ENCODE data around the gene KCNJ12.
"Not testable (repeated sequence)": the region's sequence is repeated elsewhere in the genome, so short reads cannot be mapped to it uniquely, and the experiment has no call there.

The KCNJ12 gene

DNA sequence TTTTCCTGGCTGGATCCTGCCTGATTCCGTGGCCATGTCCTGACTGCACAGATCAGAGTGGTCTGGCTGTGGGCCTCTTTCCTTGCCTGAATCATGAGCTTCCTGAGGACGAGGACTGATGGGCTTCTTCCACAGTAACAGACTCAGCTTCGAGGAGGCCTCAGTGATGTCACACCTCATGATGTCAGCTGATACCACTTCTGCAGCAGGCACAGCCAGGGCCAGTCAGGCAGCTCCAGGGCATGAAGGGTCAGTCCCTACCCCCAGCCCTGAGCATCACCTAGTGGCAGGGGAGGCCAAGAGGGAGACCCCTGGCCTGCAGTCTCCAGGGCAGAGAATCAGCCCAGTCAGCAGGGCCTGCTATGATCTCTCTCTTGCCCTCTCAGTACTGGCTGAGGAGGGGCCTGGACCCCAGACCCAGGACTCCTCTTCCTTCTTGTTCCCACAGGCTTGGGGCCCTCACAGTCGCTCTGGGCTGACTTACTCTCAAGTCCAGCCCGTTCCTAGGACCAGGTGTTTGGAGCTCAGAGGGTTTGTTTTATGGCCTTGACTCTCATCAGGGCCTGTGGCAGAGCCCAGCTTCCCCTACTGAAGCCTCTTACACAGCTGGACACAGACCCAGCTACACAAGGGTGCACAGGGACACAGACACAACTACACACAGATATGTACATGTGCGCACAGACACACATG lies 26.7 kb upstream of the KCNJ12 start:
- DNase-seq = not testable (repeated sequence)

DNA sequence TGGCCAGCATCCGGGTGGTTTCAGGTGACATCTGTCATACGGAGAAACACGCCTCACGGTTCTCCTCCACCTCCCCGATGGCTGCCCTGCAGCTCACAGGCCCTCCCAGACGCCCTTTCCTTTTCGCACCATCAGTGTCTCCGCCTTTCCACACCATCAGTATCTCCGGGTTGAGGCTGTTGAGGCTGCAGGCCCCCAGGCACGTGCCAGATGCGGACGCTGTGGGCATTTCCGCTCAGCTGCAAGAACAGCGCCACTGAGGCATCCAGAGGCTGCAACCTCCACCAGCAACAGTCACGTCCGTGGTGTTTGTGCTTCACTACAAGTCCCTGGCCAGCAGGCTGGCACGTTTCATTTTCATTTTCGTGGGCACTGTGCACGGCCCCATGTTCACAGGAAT lies 25.7 kb upstream of the KCNJ12 start:
- DNase-seq = not testable (repeated sequence)

DNA sequence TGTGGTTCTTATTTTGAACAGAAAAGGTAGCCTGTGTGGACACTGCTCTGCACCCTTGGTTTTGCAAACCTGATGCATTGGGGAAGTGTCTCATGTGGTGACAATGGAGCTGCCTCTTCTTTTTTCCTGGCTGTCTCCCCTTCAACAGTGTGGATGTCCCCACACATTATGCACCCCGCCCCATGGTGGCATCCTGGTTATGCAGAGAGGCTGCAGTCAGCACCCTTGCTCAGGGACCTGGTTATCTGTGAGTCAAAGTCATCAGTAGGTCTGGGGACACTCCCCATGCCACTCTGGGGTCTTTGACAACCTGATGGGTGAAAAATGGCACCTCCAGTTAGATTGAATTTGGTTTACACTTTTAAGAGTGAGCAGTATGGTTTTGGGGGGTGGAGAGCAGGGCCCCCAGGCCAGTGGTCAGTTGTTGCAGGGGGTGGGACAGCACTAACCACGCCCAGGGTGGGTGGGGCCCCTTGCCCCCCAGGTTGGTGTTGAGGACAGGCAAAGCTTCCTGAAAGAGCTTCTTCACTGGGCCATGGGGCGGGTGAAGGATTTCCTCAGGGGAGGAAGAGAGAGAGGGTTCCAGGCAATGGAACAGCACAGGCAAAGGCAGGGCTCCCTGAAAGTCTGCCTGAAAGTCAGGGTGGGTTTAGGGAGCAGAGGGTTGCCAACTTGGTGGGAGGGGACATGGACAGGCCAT lies 24.6 kb upstream of the KCNJ12 start:
- no peak for DNase-seq

DNA sequence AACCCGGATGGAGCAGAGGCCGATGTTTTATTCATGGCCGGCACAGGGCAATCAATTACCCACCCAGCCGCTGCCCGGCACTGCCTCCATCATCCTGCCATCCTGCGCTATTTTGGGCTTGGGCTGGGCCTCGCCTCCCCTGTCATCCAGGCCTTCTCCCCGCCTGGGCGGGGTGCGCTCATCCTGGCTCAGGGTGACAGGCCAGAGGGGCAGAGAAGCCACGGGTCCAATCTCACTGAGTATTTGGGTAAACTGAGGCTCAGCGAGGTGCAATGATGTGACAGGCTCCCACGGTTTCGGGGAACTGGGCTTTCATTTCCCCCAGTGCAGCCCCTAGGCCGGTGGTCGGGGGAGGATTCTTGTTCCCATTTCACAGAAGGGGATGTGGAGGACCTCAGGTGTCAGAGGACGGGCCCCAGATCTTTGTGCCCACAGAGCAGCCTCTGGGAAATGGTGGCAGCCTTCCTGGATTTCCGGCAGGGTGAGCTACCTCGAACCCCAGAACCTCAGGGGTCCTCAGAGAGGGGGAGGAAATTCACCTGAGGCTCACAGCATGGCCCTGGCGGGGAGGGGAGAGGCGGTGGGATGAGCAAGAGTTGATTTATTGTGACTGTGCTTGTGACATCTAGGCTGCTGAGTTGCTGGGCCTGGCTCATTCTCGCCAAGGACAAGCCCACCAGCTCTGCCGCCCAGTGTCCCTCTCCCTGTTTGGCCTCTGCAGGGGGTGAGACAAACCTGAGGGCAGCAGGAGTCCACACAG lies 23.8 kb upstream of the KCNJ12 start:
- no peak for DNase-seq

DNA sequence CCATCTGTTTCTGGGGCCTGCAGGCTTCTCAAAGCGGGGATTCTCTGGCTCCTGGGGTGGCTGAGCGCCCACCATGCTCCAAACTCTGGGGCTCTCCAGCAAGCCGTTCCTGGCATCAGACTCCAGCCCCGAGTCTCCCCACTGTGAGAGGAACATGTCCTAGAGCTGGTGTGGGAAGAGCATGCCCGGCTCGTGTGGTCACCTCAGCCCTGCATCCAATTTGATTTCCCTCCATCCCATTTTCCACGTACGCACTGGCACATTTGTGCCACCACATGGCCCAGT lies 23.2 kb upstream of the KCNJ12 start:
- DNase-seq = no peak

DNA sequence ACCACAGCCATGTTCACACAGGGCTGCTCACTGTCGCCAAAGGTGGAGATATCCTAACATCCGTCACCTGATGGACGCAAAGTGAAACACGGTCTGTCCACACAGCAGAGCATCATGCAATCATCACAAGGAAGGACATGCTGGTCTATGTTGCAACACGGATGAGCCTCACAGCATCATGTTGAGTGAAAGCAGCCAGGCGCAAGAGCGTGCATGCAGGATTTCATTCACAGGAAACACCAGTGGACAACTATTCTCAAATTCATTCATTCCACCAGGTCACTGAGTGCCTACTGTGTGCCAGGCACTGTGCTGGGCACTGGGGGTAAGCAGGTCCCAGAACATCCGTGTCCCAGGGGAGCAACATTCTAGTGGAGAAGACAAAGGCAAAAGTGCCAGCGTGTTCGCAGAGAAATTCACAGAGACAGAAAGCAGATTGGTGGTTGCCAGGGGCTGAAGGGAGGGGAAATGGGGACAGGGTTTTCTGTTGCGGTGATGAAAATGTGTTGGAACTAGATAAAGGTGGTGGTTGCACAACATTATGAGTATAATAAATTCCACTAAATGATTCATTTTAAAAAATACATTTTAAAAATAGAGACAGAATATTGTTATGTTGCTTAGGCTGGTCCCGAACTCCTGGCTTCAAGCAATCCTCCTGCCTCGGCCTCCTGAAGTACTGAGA lies 22.7 kb upstream of the KCNJ12 start:
- no peak for DNase-seq

DNA sequence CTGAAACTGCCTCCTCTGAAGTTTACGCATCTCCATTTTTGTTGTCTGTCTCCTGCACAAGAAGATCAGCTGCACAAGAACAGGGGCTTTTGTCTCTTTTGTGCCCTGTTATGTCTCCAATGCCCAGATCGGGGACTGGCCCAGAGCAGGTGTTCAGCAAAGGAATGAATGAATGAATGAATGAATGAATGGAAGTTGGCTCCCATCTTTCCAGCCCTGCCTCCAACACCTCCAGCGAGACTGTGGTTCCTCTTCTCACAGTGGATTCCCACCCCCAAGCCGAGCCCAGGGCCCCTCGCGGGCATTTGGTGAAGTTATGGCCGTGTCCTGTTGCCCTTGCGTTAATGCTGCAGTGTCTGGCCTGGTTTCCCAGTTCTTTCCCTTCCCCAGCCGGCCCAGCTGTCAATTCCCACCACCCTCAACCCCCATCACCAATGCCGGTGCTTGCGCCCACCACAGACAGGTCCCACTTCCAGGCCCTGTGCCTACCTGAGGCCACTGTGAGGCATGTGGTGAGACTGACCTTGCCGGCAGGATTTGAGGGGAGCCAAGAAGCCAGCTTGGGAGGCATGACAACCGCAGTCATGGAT lies 21.3 kb upstream of the KCNJ12 start:
- DNase-seq = no peak

DNA sequence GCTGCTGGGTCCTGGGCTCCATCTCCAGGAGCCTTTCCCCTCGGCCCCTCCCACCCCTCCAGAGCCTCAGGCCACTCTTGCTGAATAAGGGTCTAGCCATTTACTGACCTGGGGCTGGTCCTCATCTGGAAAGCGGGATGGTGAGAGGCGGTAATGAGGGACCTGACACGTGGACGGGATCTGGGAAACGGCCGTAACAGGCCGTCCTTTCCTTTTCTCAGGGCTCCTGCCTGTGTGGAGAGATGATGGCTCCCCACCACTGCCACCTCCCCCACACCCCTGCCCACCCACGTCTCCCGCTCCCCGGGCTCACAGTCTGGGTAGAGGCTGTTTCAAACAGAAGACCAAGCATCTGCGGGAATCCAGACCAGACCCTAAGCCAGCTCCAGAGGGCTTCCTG lies 20.6 kb upstream of the KCNJ12 start:
- no peak for DNase-seq

DNA sequence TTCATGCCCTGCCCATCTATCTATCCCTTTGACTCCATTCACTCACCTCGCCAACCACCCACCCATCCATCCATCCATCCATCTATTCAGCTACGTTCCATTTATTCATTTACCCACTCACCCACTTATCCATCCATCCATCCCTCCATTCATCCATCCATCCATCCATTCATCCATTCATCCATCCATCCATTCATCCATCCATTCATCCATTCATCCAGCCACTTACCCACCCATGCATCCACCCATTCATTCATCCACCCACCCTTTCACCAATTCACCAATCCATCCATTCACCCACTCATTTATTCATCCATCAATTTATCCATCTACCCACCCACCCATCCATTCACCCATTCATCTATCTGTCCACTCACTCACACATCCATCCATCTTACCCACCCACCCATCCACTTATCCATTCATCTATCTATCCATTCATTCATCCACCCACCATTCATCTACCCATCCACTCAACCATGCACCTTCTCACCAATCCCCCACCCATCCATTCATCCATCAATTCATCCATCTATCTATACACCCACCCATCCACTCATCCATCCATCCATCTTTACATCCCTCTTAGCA lies 19.5 kb upstream of the KCNJ12 start:
- DNase-seq = no peak

DNA sequence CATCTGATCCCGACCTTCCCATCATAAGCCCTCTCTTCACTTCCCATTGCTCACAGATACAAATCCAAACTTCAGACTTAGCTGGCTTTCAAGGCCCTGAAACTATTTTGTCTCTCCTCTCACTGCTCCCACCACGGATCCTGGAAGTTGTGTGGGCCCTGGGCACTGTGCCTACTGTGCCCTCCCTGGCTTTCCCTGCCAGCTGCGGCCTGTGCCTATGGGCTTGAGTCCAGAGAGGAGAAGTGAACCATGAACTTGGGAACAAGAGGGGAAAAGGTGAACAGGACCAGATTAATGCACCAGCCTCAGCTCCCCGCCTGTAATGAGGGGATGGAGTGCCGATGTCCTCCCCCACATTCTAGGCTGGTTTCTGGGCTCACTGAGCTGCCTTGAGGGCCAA lies 18.9 kb upstream of the KCNJ12 start:
- DNase-seq = no peak

DNA sequence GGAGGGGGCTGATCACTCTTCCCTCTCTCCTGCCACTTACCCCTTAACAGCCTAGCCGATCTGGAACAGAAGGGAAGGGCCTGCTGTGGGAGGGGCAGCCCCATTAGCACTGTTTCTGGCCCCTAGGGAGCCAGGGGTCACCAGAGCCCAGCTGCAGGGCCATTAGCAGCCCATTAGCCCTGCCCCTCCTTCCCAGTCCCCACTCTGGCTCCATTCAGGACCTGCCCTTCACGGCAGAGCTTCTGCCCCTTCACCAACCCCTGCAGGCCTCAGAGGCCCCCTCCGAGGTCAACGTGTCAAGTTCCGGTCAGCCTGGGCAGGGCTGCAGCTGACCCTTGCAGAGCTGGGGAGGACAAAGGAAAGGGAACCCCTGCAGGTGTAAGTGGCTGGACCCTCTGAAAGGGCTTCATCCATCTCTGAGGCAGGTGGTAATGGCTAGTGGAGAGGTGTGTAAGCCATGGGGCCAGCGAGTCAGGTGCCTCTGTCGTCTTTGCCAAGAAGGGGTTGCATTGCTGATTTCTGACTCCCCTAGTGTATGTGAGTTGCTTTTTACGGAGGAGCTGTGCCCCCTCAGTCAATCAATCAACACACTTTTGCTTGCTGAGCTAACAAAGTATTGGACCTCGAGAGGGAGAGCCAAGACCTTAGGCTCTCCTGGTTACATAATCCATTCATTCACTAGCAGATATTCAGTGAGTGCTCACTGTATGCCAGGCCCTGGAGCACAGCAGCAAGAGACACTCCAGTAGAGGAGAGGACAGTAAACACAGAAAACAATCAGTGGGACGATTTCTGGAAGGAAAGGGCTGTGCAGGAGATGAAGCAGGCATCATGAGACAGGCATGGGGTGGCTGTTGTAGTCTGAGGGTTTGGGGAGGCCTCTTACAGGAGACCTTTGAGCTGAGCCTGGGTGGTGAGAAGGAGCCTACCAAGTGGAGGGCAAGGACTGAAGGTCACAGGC lies 18.2 kb upstream of the KCNJ12 start:
- DNase-seq = no peak

DNA sequence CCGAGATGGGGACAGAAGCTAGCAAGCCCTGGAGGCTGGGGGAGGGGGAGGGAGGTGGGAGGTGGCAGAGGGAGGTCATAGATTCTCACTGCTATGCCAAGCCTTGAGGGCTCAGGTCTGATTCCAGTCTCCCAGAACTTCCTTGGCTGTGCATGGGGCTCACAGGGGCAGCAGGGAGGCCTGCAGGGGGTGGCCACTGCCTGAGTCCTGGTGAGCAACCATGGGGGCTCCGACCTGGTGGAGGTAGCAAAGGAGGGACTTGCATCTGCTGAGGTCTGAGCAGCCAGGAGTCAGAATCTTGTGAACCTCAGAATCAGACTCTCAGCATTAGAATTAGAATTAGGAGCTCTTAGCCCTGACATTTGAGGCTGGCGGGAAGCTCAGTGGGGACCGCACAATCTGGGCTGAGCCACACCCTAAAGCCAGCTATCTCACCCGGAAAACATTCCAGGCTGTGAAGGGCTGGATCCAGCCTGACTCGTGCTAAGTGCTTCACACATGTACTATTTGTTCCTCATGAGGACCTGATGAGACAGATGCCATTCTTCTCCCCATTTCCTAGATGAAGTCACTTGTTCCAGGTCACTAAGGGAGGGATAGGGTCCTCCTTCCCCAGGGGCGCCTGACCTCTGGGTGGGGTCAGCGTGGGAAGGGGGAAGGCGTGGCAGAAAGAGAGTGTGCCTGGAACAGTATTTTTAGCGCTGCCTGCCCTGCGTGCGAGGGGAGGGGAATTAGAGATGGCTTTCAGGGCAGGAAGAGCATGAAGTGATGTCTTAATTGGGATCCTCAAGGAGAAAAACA lies 17.3 kb upstream of the KCNJ12 start:
- no peak for DNase-seq

DNA sequence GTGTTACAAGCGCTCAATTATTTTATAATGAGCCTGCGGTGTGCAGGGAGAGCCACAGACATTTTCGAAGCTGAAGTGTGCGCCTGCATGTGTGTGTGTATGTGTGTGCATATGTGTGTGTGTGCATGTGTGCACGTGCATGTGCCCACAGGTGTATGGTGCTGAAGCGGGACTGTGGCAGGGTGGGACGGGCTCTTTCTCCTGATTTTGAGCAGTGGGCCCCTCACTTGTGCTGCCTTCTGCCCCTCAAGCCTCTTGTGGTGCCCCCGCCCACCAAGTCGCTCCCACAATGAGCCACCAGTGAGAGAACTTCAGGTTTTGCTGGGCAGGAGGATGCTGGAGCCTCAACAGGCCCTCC lies 16.7 kb upstream of the KCNJ12 start:
- no peak for DNase-seq

DNA sequence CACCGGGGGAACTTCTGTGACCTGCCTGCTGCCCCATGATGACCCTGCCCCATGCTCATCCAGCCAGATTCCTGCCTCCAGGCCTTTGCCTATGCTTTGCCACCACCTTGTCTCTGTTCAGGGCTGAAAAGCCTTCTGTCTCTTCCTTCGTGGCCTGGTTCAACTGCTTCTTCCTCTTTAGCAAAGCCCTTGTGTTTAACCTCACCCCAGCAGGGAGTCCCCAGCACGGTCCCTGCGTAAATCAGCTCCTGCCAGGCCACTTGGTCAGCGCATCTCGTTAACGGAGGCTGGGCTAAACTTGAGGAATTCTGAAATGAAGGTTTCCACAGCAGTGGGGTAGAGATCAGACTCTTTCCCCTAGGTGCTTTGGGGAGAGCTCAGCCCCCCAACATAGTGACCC lies 16.1 kb upstream of the KCNJ12 start:
- DNase-seq = no peak

DNA sequence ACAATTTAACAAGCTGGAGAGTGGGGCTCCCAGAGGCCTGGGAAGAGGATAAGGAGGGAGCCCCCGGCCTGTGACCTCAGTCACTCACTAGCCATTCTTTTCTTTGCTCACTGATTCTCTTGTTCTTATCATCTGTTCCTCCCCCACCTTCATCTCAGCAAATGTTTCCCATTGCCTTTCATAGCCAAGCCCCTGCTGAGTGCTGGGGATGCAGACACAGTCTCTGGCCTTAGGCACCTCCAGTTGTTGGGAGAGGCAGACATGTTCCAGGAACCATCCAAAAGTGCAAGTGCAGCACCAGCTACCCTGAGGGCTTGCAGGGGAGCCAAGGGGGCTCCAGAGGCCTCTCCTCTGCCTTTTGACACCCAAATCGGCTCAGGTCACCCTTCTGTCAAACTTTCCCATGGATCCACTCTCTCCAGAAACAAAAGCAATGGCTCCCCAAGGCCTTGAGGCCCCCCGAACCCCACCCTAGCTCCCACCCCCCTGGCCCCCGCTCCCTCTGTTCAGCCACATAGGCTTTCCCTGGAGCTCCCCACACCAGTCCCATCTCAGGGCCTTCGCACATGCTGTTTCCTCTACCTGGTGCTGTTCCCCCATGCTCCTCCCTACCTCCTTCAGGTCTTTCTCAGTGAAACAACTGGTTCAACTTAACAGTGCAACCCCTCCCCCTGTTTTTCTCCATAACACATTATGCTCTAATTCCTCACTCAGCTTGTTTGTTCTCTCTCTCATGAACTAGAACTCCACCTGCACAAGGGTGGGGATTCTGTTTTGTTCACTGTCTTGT lies 14.9 kb upstream of the KCNJ12 start:
- DNase-seq = no peak

DNA sequence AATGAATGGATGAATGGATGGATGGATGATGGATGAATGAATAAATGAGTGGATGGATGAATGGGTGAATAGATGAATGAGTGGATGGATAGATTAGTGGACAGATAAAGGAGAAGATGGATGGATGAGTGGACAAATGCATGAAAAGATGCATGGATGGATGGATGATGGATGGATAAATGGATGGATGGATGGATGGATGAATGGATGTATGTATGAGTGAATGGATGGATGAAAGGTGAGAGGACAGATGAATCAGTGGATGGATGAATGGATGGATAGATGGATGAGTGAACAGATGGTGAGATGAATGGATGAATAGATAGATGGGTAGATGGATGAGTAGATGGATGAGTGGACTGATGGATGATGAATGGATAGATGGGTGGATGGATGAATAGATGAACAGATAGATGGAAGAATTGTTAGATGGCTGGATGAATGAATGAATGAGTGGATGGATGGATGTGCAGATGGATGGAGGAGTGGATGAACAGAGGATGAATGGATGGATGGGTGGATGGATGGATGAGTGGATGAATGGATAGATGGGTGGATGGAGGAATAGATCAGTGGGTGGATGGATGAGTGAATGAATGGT lies 13.7 kb upstream of the KCNJ12 start:
- no peak for DNase-seq

DNA sequence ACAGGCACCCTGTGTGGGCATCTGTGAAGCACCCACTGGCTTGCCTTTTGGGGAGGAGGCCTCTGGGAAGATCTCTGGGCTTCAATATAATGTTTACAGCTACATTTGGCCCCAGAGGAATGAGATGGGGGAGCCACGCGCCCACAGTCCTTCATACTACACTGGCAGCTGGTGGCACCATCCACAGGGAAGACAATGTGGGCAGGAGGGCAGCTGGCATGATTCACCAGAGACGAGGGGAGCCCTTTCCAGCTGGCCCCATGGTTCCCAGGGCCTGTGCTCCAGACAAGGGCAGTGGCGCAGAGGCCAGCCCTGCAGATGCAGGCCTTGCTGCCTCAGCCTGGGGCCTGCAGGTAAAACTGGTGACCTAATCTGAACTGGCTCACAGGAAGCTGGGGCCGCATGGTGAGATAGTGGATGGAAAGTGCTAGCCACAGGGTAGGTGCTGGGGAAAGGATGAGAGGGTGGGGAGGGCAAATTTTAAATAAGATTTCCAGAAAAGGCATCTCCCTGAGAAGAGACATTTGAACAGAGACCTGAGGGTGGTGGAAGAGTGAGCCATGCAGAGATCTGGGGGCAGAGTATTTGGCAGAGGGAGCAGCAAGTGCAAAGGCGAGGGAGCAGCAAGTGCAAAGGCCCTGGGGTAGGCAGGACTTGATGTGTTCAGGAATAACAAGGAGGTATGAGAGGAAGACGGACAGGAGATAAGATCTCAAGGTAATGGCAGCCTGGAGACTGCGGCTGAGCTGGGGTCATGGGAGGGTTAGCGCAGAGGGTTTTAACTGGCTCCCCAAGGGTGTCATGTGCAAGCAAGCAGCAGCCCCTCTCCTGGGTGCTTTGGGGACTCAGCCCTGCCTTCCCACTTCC lies 12.1 kb upstream of the KCNJ12 start:
- DNase-seq = no peak

DNA sequence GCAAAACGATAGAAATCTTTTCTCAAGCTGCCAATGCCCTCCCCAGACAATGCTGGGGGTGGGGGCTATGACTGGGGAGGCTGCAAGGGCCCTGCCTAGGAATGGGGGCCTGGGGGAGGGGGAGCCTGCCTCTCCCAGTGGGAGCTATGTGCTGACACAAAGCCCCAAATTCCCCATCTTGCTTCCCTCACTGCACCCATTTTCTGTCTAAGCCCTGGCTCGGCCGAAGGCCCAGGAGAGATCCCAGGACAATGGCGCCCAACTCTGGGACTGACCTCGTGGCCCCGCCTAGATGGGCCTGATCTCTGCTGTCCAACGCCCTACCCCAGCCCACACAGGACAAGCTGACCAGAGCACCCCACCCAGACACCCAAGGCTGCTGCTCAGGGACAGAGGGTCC lies 11.1 kb upstream of the KCNJ12 start:
- DNase-seq = no peak
